K562 (cell line): ENCODE measurements around the gene SSH3. TPM values are rescaled to one million over a fixed set of nuclear protein-coding genes. Genes with fewer than 3 reads are reported as not detected.
A peak's percentile ranks its signal among the peaks of the same experiment; 100 is the strongest.

ENCODE experiments used
- ATAC-seq: fragments of 200-7000 bp; cut with Tn5 transposase; 3 replicates; pipeline ENCODE4 v1.9.1; 2020; ENCODE audit warnings: moderate library complexity
- BruUV-seq: library from RNA; stranded (reverse); fragments of 400-500 nt; replicated peaks from 2 replicates; lab custom pipeline; 2021; lab: Mats Ljungman, UMichigan
- CTCF ChIA-PET: fragments of 300-600 bp; formaldehyde crosslinking; extraction: SDS; loops from one replicate; lab custom pipeline; 2021; ENCODE audit warnings: low intra/inter-chr PET ratio; lab: Yijun Ruan, JAX
- POLR2A ChIA-PET: fragments of 300-600, 350-650 bp; sonication (Branson Sonifier 250); formaldehyde crosslinking; extraction: SDS; loops from one replicate; lab custom pipeline; 2021; ENCODE audit warnings: antibody characterized with exemption, inconsistent platforms; lab: Yijun Ruan, JAX
- DNase-seq, 4 experiments: peaks; one replicate each; pipeline versions ENCODE4 v3.0.0 to v3.0.0-alpha.2; 2011 to 2018; ENCODE audit warnings: low spot score in 3 of 4, mixed read lengths in 3 of 4; ENCODE audit errors: extremely low read depth in 1 of 4
- FAIRE-seq: peaks from 2 replicates; lab custom pipeline; 2011; peaks lifted over from hg19 to GRCh38; lab: Jason Lieb, UNC
- H2AFZ ChIP-seq: 2 replicates; pipeline ENCODE4 v1.6.0; 2011; ENCODE audit warnings: low read depth, low read length, control low read depth, inconsistent platforms
- H3K27ac ChIP-seq: fragments of 200-600 bp; 3 replicates; pipeline ENCODE4 v1.8.0; 2011; ENCODE audit warnings: low read depth, mild to moderate bottlenecking, control low read depth, inconsistent platforms, low read length, moderate library complexity, mixed read lengths; ENCODE audit errors: extremely low read depth
- H3K27me3 ChIP-seq, 2 experiments: fragments of 300-600 bp in 1 of 2; 2 replicates in 1 of 2; 3 replicates in 1 of 2; pipeline versions ENCODE4 v1.6.0 to v1.8.0; 2011; ENCODE audit warnings: inconsistent platforms in 2 of 2, low read length in 2 of 2, mild to moderate bottlenecking in 1 of 2, mixed read lengths in 1 of 2, moderate library complexity in 1 of 2; ENCODE audit not compliant: control insufficient read depth in 2 of 2, insufficient read depth in 2 of 2
- H3K36me3 ChIP-seq: fragments of 300-600 bp; 3 replicates; pipeline ENCODE4 v1.8.0; 2011; ENCODE audit warnings: mild to moderate bottlenecking, low read length, inconsistent platforms; ENCODE audit not compliant: control insufficient read depth, insufficient read depth
- H3K4me1 ChIP-seq, 2 experiments: fragments of 200-600 bp in 1 of 2; replicated peaks in 1 of 2; 2 replicates in 1 of 2; 3 replicates in 1 of 2; pipeline versions ENCODE4 v1.5.1 to v1.8.0; 2011; ENCODE audit warnings: inconsistent platforms in 2 of 2, low read length in 2 of 2, mild to moderate bottlenecking in 1 of 2, mixed read lengths in 1 of 2, moderate library complexity in 1 of 2; ENCODE audit not compliant: control insufficient read depth in 2 of 2, insufficient read depth in 2 of 2
- H3K4me2 ChIP-seq: 2 replicates; pipeline ENCODE4 v1.6.1; 2011; ENCODE audit warnings: low read length, control low read depth, inconsistent platforms, mixed read lengths; ENCODE audit not compliant: insufficient read depth
- H3K4me3 ChIP-seq: fragments of 200-600 bp; sonication (generic), shearing (Covaris generic); 2 replicates; pipeline ENCODE4 v1.5.1; 2016; ENCODE audit warnings: control low read depth, inconsistent platforms
- H3K79me2 ChIP-seq: fragments of 200-600 bp; 3 replicates; pipeline ENCODE4 v1.8.0; 2011; ENCODE audit warnings: low read length, inconsistent platforms; ENCODE audit not compliant: control insufficient read depth, insufficient read depth
- H3K9ac ChIP-seq, 2 experiments: 2 replicates each; pipeline versions ENCODE4 v1.6.0 to v1.6.1; 2011; ENCODE audit warnings: low read depth in 2 of 2, low read length in 2 of 2, control low read depth in 1 of 2, inconsistent platforms in 1 of 2, mild to moderate bottlenecking in 1 of 2, mixed read lengths in 1 of 2; ENCODE audit not compliant: insufficient read depth in 1 of 2
- H3K9me1 ChIP-seq: one replicate; pipeline ENCODE4 v1.6.0; 2011; ENCODE audit warnings: inconsistent platforms, mild to moderate bottlenecking, low read length, moderate library complexity; ENCODE audit not compliant: control insufficient read depth, insufficient read depth
- H3K9me3 ChIP-seq: replicated peaks from 2 replicates; pipeline ENCODE4 v1.5.1; 2011; ENCODE audit warnings: low read depth, low read length, inconsistent platforms; ENCODE audit not compliant: control insufficient read depth, insufficient read depth
- H4K20me1 ChIP-seq: replicated peaks from 2 replicates; pipeline ENCODE4 v1.6.1; 2011; ENCODE audit warnings: low read length, inconsistent platforms, mixed read lengths; ENCODE audit not compliant: control insufficient read depth, insufficient read depth
- DIDO1 ChIP-seq: fragments of 450-650 bp; IDR thresholded peaks from 2 replicates; pipeline ENCODE4 v1.6.1; 2016; ENCODE audit warnings: low read depth, missing biosample characterization, missing genetic modification characterization
- E2F1 ChIP-seq: sonication (generic); formaldehyde crosslinking; IDR thresholded peaks from 2 replicates; pipeline ENCODE4 v1.8.1; 2023; ENCODE audit warnings: mild to moderate bottlenecking, missing genetic modification reagents, moderate library complexity
- EWSR1 ChIP-seq: fragments of 450-650 bp; IDR thresholded peaks from 2 replicates; pipeline ENCODE4 v1.6.1; 2018; ENCODE audit warnings: borderline replicate concordance, mild to moderate bottlenecking, low read depth, moderate library complexity; ENCODE audit not compliant: partially characterized antibody
- FOXM1 ChIP-seq, 2 experiments: fragments of 450-650 bp in 1 of 2; sonication (generic) in 1 of 2; formaldehyde crosslinking in 1 of 2; IDR thresholded peaks; 2 replicates each; pipeline versions ENCODE4 v1.6.1 to v1.9.0; 2017 to 2022; ENCODE audit warnings: low read depth in 2 of 2, mild to moderate bottlenecking in 2 of 2, missing genetic modification reagents in 1 of 2, moderate library complexity in 1 of 2
- HNRNPH1 ChIP-seq: fragments of 200-400 bp; formaldehyde crosslinking; optimal IDR thresholded peaks from 2 replicates; pipeline ENCODE3; 2017; ENCODE audit warnings: low read depth, mild to moderate bottlenecking, low read length, moderate library complexity
- KDM2B ChIP-seq: fragments of 250-450 bp; sonication (Bioruptor Pico); IDR thresholded peaks from 2 replicates; pipeline ENCODE4 v1.8.0; 2021; ENCODE audit warnings: mild to moderate bottlenecking, moderate library complexity
- LARP7 ChIP-seq: fragments of 450-650 bp; IDR thresholded peaks from 2 replicates; pipeline ENCODE4 v1.6.1; 2016
- LCOR ChIP-seq: sonication (generic); formaldehyde crosslinking; IDR thresholded peaks from 2 replicates; pipeline ENCODE4 v1.8.0; 2022; ENCODE audit warnings: mild to moderate bottlenecking, missing genetic modification reagents
- NELFE ChIP-seq: IDR thresholded peaks from 2 replicates; pipeline ENCODE4 v1.6.1; 2011; ENCODE audit warnings: mild to moderate bottlenecking; ENCODE audit not compliant: insufficient read depth, insufficient read length
- PHF8 ChIP-seq: fragments of 200-600 bp; sonication (generic); IDR thresholded peaks from 2 replicates; pipeline ENCODE4 v1.6.1; 2012; ENCODE audit warnings: mixed run types, mild to moderate bottlenecking, inconsistent platforms, low read length, moderate library complexity, borderline replicate concordance
- SPI1 ChIP-seq: IDR thresholded peaks from 2 replicates; pipeline ENCODE4 v1.6.1; 2011; ENCODE audit warnings: low read depth, low read length, control low read depth, borderline replicate concordance
- YY1 ChIP-seq, 3 experiments: IDR thresholded peaks; 2 replicates each; pipeline ENCODE4 v1.6.1; 2011; ENCODE audit warnings: low read length in 2 of 3, mild to moderate bottlenecking in 2 of 3, moderate library complexity in 2 of 3, borderline replicate concordance in 1 of 3, control low read depth in 1 of 3, low read depth in 1 of 3; ENCODE audit not compliant: insufficient read depth in 3 of 3, insufficient replicate concordance in 2 of 3, control insufficient read depth in 1 of 3, insufficient read length in 1 of 3; ENCODE audit errors: extremely low read depth in 1 of 3
- ZBTB7A ChIP-seq: IDR thresholded peaks from 2 replicates; pipeline ENCODE4 v1.6.1; 2011; ENCODE audit warnings: low read depth, mild to moderate bottlenecking, low read length, moderate library complexity, borderline replicate concordance; ENCODE audit not compliant: control insufficient read depth
- WGBS: fragments of 100-300 bp; shearing (Covaris generic); methylation state at CpG from one replicate; pipeline ENCODE4 v1.1.6; 2016; ENCODE audit warnings: low coverage, mixed read lengths; ENCODE audit not compliant: insufficient coverage; ENCODE audit errors: missing lambda C conversion rate; 5-methylcytosine and 5-hydroxymethylcytosine counted together
- in situ Hi-C: fragments of 300-500 bp; cut with MboI; formaldehyde crosslinking; loops from 4 replicates; pipeline ENCODE4 v1.15.0; 2018; ENCODE audit warnings: inconsistent platforms, mixed read lengths
- intact Hi-C: fragments of 100-400 bp; cut with micrococcal nuclease; formaldehyde crosslinking; loops from 2 replicates; pipeline ENCODE4 v1.14.2; 2022
- polyA plus RNA-seq, 8 experiments: library from polyadenylated mRNA; depleted of rRNA in 4 of 8; stranded (reverse) in 5 of 8; unstranded in 3 of 8; fragments of >200 nt; fragmentation: Nextera tagmentation in 2 of 8; fragmentation: Illumina TruSeq in 1 of 8; extraction: Ambion mirVana in 2 of 8; extraction: Trizol in 1 of 8; gene quantifications; 2 replicates each; pipeline versions ENCODE4 v1.2.1 to v1.2.3, GENCODE V29; 2011 to 2014; ENCODE audit warnings: inconsistent platforms in 1 of 8, missing spikeins in 1 of 8
- total RNA-seq, 7 experiments: library from RNA; depleted of rRNA in 6 of 7; stranded (reverse); fragments of >200 nt in 6 of 7; fragmentation: Illumina TruSeq in 2 of 7; extraction: Trizol in 2 of 7; gene quantifications; 2 replicates each; pipeline versions ENCODE4 v1.2.1 to v1.2.3, GENCODE V29; 2011 to 2021; ENCODE audit warnings: low replicate concordance in 1 of 7

SSH3 gene
- total and polyA plus RNA-seq, 9 of the 15 experiments (the other 6 are each of a cell fraction or from before 2014, with no cell fraction given), result 0.07 to 1.0 (median 0.24) TPM; not detected in 3

DNA sequence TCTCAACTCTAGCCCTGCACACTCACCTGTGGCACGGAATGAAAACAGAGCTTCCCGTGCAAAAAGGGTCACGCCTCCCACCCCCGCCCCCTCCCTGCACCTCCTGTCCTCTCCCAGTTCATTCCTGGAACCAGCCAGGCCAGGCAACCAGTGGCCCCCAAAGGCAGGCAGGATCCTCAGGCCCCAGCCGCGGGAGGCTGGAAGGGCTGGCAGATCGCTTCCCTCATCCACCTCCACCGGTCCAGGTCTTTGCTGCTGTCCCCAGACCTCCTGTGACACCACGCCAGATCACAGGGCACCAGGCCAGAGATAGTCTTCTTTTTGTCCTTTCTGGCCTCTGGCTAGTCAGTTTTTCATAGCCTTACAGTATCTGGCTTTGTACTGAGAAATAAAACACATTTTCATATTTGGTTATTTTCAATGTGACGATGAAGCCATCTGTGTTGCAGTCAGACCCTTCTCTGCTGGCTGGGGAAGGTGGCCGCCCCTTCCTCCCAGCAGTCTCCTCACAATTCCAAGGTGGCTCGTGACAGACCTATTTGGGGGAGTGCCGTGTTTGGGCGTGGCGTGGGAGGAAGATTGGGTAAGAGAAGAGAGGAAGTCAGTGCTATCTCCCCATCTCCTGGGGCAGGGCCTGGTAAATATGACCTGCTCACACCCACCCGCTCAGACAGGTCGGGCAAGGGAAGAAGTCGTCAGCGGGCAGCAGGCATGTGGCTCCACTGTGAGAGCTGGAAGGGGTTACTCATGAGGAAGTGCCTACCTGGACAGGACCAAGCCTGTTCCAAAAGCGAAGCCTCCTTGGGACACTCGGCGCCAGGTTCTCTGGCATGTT, 9.1 kb downstream of the SSH3 start (continued):
- peak; percentile 23; the same call in 1 of the 2 replicates for TF ChIP-seq PHF8
- no peak for TF ChIP-seq FOXM1 (IDR thresholded peaks at IDR 0.05; ENCODE audit: low read depth)
- no peak for TF ChIP-seq FOXM1 (CRISPR knock-in tag; IDR thresholded peaks at IDR 0.05; ENCODE audit: low read depth)
- TF ChIP-seq KDM2B, result no peak
- no peak for TF ChIP-seq DIDO1 (tag)
- TF ChIP-seq, all 486 proteins: peak for 111

GRCh38 chr11:67313125-67313890, 10.0 kb downstream of the SSH3 start:
- Histone ChIP-seq H3K27ac (peak overlapping the region; percentile 67), H3K4me2 (peak overlapping the region; percentile 76; the same call in 1 of the 2 replicates), H3K9ac (peak overlapping the region; percentile 40 to 83; a peak in 3 of 4 replicates), H4K20me1 (no peaks in the 10 kb centered on the region), H3K4me1 (peaks cover 38 to 67% of the 10 kb centered on the region in 2 experiments), H3K9me3 (no peaks in the 10 kb centered on the region), H3K4me3 (no peak overlapping the region), H3K27me3 (no peaks in the 10 kb centered on the region), H3K9me1 (no peaks in the 10 kb centered on the region), H3K36me3 (no peaks in the 10 kb centered on the region), H3K79me2 (peaks cover 3% of the 10 kb centered on the region; the same call in 1 of the 3 replicates), H2AFZ (peak overlapping the region; percentile 58)
- BruUV-seq, result no TSS peak
- ChIA-PET CTCF (no interaction called here), POLR2A (interaction anchor here (0.7 to 3.5 kb wide), 5 partner anchors 8 to 173 kb away, joined by 3 to 10 read pairs (median 4); no protein-coding TSS in a partner anchor)
- intact Hi-C loops, result no loop called here
- in situ Hi-C loops, result loop anchor here (5.0 kb wide), 1 partner anchor 36 kb away; no protein-coding TSS in a partner anchor
- ATAC-seq (no peak), DNase-seq (no peak), FAIRE-seq (peak; percentile 42)
- WGBS, result 59% methylated on average over 11 of the region's 11 CpGs
- no peak for TF ChIP-seq EWSR1
- no peak for TF ChIP-seq YY1 (IDR thresholded peaks at IDR 0.05; ENCODE audit: borderline replicate concordance in 1 of 3, control insufficient read depth in 1 of 3, extremely low read depth in 1 of 3, insufficient read depth in 3 of 3, insufficient read length in 1 of 3, insufficient replicate concordance in 2 of 3, low read depth in 1 of 3, low read length in 2 of 3)
- no peak for TF ChIP-seq E2F1 (CRISPR knock-in tag)
- no peak for TF ChIP-seq NELFE
- peak; percentile 91 for TF ChIP-seq SPI1
- TF ChIP-seq LCOR (CRISPR knock-in tag), result no peak
- no peak for TF ChIP-seq HNRNPH1
- no peak for TF ChIP-seq LARP7
- 0 out of 2 replicates have a peak, but pooled peaks have one; percentile 32 for TF ChIP-seq ZBTB7A
